ENCODE data around the gene DOP1A.

DOP1A gene

GRCh38 chr6:83086751-83087150, 19.3 kb downstream of the DOP1A start:
- DNase-seq, result no peak

GRCh38 chr6:83092756-83093399, 25.4 kb downstream of the DOP1A start:
- no peak for DNase-seq

DNA sequence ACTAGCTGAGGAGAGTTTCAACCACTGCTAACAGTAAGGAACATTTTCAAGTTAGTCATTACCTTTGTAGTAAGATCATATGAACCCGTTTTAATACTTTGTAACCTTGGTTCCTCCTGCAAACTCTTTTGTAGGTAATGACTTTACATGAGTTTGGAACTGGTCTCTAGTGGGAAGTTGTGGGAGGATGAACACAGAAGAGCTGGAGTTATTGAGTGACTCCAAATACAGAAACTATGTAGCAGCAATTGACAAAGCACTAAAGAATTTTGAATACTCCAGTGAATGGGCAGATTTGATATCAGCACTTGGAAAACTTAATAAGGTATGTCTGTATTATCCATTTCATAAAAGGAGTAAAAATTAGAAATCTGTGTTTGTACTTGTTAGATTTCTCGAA, 29.3 kb downstream of the DOP1A start:
- no peak for DNase-seq

DNA sequence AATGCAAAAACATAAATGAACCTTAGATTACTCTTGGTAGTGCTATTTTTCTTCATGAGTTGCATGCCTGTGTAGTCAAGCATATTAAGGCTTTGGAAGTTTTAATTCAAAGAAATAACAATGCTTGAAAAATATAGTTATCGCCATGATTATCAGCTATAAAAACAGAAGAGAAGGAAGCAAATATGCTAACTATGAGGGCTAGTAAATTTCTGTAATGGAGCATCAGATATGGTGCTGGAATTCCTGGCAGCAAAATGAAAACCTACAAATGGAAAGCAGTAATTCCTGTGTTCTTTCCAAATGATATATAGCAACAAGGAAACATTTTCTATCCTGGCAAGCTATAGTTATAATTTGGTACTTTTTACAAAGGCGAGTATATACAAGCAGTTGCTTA, 29.7 kb downstream of the DOP1A start:
- no peak for DNase-seq

GRCh38 chr6:83097675-83098074, 30.2 kb downstream of the DOP1A start:
- no peak for DNase-seq

DNA sequence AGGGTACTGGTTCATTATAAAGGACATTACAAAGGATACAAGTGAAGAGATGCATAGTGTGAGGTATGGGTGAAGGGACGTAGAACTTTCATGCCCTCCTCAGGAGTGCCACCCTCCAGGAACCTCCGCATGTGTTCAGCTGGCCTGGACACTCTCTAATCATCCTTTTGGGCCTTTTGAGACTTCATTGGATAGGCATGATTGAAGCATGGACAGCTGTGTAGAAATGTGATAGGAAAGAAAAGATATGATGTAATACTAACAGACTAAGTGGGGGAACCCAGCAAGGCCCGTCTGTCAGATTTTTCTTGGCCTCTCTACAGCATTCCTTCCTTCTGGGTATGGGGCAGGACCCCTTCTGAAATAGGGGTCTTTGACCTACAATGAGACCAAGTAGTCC, 31.1 kb downstream of the DOP1A start:
- no peak for DNase-seq

GRCh38 chr6:83108378-83108777, 40.9 kb downstream of the DOP1A start:
- no peak for DNase-seq

DNA sequence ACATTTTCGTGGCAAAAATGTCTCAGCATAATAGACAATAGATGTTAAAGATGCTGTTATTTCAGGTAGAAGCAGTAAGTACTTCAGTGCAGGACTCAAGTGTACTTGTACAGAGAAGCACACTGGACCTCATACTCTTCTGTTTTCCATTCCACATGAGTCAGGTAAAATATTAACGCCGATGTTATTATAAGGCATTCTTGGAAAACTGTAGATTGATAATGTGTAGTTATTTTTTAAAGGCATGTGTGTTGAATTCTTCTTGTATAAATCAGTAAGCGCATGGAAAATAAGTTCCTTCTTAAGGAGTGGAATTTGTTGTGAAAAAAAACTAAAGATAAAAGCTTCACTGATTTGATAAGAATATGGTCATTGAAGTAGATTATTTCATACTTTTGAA, 45.8 kb downstream of the DOP1A start:
- no peak for DNase-seq

DNA sequence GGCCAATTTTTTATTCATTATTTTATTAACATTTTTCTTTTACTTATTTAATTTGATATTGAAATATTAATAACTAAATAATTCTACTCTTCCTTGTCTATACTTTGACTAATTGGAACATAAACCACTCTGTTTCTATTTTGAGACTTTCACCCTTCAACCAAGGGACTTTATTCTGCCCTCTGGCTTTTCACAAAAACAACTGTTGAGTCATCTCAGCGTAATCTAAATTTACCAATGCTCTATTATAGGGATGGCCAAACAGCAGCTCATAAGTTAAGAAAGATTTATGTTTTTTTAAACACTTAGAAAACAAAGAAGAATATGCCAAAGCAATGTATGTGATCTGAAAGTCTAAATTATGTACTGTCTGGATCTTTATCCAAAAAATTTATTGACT, 46.7 kb downstream of the DOP1A start:
- DNase-seq, result no peak

DNA sequence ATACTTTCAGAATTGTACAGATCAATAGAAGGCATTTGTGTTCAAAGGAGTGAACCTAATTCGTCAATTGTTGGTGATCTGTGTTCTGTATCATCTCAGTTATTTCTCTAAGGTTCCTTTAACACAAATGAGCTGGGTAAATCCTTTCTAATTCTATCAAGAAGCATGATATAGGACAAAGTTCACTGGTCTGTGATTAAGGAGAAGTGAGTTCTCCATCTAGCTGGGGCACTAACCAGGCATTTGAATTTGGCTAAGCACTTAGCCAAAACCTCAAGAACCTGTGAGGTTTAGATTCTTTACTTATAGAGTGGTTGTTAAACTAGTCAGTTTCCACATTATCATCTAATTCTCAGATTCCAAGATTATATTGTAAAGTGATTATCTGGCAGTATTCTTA, 50.3 kb downstream of the DOP1A start:
- DNase-seq, result no peak

- no peak for DNase-seq
Measured at GRCh38 chr6:83119742-83120300, 52.4 kb downstream of the DOP1A start.

- no peak for DNase-seq
Measured at GRCh38 chr6:83124553-83124952, 57.1 kb downstream of the DOP1A start.

DNA sequence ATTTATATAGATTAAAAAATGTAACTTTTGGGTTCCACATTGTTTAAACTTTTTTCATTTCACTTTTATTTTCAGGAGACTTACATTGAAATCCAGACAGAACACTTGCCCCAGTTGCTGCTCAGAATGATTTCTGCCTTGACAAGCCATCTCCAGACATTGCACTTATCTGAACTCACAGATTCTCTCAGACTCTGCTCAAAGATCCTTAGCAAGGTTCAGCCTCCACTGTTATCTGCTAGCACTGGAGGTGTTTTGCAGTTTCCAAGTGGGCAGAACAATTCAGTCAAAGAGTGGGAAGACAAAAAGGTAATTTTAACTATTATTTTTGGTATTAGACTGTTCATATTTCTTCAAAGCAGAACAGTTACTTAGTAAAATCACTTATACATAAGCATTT, 58.0 kb downstream of the DOP1A start:
- DNase-seq, result no peak

- DNase-seq, result no peak
Measured at GRCh38 chr6:83126223-83126622, 58.8 kb downstream of the DOP1A start.

DNA sequence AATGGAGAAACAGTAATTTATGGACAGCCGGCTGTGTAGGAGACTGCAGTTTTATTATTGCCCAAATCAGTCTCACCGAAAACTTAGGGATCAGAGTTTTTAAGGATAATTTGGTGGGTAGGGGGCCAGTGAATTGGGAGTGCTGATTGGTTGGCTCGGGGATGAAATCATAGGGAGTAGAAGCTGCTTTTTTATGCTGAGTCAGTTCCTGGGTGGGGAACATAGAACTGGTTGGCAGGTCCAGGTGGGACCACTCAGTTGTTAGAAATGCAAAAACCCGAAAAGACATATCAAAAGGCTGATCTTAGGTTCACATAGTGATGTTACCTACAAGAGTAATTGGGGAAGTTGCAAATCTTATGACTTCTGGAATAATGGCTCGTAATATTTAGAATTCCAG, 59.3 kb downstream of the DOP1A start:
- no peak for DNase-seq

- no peak for DNase-seq
Measured at GRCh38 chr6:83127258-83127657, 59.8 kb downstream of the DOP1A start.

DNA sequence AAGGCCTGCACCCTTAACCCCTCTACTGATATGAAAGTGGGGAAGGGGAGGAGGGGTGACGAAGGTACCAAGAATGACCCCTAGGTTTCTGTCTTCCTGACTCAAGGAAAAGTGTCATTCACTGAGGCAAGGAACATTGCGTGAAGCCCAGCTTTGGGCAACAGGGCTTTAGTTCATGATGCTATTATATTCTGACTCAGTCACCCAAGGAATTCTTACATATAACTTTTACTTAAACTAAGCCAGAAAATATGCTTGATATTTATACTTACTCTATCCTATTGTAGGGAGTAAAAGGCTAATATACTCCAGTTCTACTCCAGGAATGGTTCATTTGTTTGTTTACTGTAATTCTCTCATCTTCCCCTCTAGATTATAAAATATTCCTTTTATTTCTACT, 60.5 kb downstream of the DOP1A start:
- DNase-seq, result no peak

GRCh38 chr6:83132121-83132520, 64.7 kb downstream of the DOP1A start:
- no peak for DNase-seq

GRCh38 chr6:83138118-83138722, 70.7 kb downstream of the DOP1A start:
- DNase-seq, result no peak

- DNase-seq, result no peak
Measured at GRCh38 chr6:83138758-83139157, 71.3 kb downstream of the DOP1A start.

DNA sequence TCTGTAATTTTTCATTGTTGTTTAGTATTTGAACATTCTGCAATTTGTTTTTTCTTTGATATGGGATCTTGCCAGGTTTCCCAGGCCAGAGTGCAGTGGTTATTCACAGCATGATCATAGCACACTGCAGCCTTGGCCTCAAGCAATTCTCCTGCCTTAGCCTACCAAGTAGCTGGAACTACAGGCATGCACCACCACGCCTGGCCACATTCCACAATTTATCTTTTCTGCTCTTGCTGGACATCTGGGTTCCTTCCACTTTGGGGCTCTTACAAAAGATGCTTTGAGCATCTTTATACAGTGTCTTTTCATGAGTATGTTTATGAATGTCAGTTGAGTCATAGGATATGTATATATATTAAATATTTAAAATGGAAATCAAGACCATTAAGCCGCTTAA, 83.6 kb downstream of the DOP1A start:
- DNase-seq, result no peak

DNA sequence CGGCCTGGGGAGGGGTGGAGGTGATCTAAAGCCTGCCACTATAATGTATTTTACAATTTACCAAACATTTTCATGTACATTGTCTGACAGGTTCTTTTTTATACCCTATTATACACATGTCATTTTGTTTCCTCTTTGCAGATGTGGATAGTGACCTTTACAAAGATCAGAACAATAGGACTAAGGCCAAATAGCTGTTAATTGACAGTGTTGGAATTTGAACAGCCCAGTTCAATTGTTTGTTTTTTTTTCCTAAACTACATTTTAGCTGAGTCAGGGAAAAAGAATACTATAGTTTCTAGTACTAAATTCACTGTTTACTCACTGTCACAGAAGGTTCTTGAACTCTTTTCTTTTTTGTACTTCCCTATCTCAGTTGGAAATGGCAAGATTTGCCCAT, 85.4 kb downstream of the DOP1A start:
- no peak for DNase-seq

- no peak for DNase-seq
Measured at GRCh38 chr6:83153883-83154521, 86.5 kb downstream of the DOP1A start.

GRCh38 chr6:83155794-83156193, 88.3 kb downstream of the DOP1A start:
- no peak for DNase-seq

All from stimulated activated CD4-positive, alpha-beta T cell treated with anti-CD3 and anti-CD28 coated beads, Interleukin-2, amount 100 ng/mL, for 24 hours (primary cell).